Subcutaneous abdominal adipose tissue (tissue), 5 donors: Measurements from ENCODE around the gene GALNT6.

Experiments
- H3K27ac ChIP-seq: one replicate; pipeline ENCODE4 v1.7.0; 2013; ENCODE audit warnings: low read depth, mild to moderate bottlenecking, inconsistent platforms, low read length, moderate library complexity
- H3K27me3 ChIP-seq, 5 donors: one replicate each; pipeline ENCODE4 v1.7.0; 2013; ENCODE audit warnings: low read length in 5 of 5, inconsistent platforms in 1 of 5; ENCODE audit not compliant: control insufficient read depth in 5 of 5, insufficient read depth in 4 of 5
- H3K36me3 ChIP-seq, 5 donors: one replicate each; pipeline ENCODE4 v1.7.0; 2013; ENCODE audit warnings: low read length in 5 of 5; ENCODE audit not compliant: control insufficient read depth in 5 of 5, insufficient read depth in 5 of 5
- H3K4me1 ChIP-seq, 5 donors: one replicate each; pipeline ENCODE4 v1.7.0; 2013; ENCODE audit warnings: low read length in 5 of 5, mild to moderate bottlenecking in 3 of 5, moderate library complexity in 1 of 5; ENCODE audit not compliant: control insufficient read depth in 5 of 5, insufficient read depth in 5 of 5
- H3K4me3 ChIP-seq, 5 donors: one replicate each; pipeline ENCODE4 v1.7.0; 2013; ENCODE audit warnings: low read length in 5 of 5, low read depth in 1 of 5
- H3K9ac ChIP-seq, 5 donors: one replicate each; pipeline ENCODE4 v1.7.0; 2013; ENCODE audit warnings: low read length in 5 of 5, mild to moderate bottlenecking in 4 of 5, moderate library complexity in 3 of 5
- H3K9me3 ChIP-seq, 5 donors: one replicate each; pipeline ENCODE4 v1.7.0; 2013; ENCODE audit warnings: low read length in 5 of 5; ENCODE audit not compliant: control insufficient read depth in 5 of 5
- donor health status: healthy.
- donor health status: healthy.
- donor health status: healthy.
- donor health status: healthy.
- donor health status: healthy.

Gene GALNT6

DNA sequence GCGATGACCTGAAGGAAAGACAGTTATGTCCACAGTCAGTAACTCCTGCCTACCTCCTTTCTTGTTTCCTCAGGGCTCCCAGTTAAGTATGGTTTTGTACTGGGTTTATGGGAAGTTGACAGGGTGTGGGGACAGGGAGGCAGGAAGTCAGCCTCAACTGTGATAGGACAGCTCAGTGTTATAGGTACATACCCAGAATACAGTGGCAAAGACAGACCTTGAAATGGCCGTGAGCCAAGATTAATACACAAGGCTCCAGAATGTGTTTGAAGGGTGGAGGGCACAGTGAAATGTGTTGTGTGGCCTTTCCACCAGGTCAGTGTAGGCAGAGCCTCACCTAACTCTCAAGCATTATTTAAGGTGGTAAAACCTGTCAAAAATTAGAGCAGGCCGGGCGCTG is 62.6 kb downstream of the GALNT6 start:
- H3K27ac ChIP-seq: no peak overlapping the region
- H3K36me3 ChIP-seq: no peaks in the 10 kb centered on the region
- no peak overlapping the region for H3K9ac ChIP-seq
- no peak overlapping the region for H3K4me3 ChIP-seq
- H3K27me3 ChIP-seq: no peaks in the 10 kb centered on the region
- no peaks in the 10 kb centered on the region for H3K9me3 ChIP-seq
- H3K4me1 ChIP-seq: peaks cover 0 to 42% (median 19%) of the 10 kb centered on the region in 5 donors

GRCh38 chr12:51326698-51327439 is 64.3 kb downstream of the GALNT6 start:
- H3K9me3 ChIP-seq: no peaks in the 10 kb centered on the region
- H3K4me3 ChIP-seq: no peak overlapping the region
- H3K36me3 ChIP-seq: no peaks in the 10 kb centered on the region
- no peaks in the 10 kb centered on the region for H3K27me3 ChIP-seq
- H3K4me1 ChIP-seq: peaks cover 0 to 42% (median 19%) of the 10 kb centered on the region in 5 donors
- peak overlapping the region in 1 of 5 donors; percentile 26 for H3K9ac ChIP-seq
- H3K27ac ChIP-seq: no peak overlapping the region

- Histone ChIP-seq H3K4me1 (peaks cover 0 to 47% (median 21%) of the 10 kb centered on the region in 5 donors), H3K9ac (no peak overlapping the region), H3K36me3 (no peaks in the 10 kb centered on the region), H3K4me3 (no peak overlapping the region), H3K27ac (no peak overlapping the region), H3K27me3 (no peaks in the 10 kb centered on the region), H3K9me3 (no peaks in the 10 kb centered on the region)
Observed at GRCh38 chr12:51324953-51325352, 66.3 kb downstream of the GALNT6 start.

GRCh38 chr12:51323966-51324895 is 67.0 kb downstream of the GALNT6 start, which contains the start of gene BIN2:
TSS of gene BIN2 (minus strand) at chr12:51324174. CDS start at chr12:51324102, 72 bp downstream.
- H3K27me3 ChIP-seq: no peaks in the 10 kb centered on the region
- peak within 1 kb of the TSS in 3 of 5 donors; percentile 6 to 65 (median 51) for H3K9ac ChIP-seq
- H3K27ac ChIP-seq: no peak within 1 kb of the TSS
- peak within 1 kb of the TSS; percentile 30 to 54 (median 41) for H3K4me3 ChIP-seq
- H3K9me3 ChIP-seq: no peaks in the 10 kb centered on the region
- H3K36me3 ChIP-seq: no peaks in the 10 kb centered on the region
- H3K4me1 ChIP-seq: peaks cover 0 to 43% (median 18%) of the 10 kb centered on the region in 5 donors

DNA sequence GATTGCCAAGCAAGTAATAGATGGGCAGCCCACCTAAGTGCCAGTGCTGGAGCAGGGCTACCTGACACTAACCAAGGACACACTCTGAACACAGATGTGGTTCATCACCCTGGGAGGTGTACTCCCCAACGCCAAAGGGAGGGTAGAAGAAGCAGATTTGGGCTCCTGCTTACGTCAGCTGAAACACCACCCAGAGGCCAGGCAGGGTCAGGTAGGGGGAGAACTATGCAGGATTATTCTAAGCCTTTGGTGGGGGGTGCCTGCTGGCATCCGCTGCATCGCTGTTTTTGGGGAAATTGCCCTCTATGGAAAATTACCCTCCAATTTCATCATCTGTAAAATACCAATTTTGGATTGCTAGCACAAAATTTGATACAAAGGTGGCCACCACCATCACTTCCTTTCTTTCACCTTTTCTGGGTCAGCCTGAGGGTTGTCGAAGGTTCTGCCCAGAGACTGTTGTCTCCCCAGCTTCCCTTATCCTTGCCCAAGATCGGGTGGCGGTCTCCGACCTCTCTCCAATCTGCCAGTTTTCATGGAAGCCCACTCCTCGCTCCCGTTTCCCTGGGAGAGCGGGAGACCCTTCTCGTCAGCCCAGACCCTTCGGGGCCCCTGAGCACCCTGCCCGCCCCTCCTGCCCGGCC is 67.8 kb downstream of the GALNT6 start:
- no peak overlapping the region for H3K27ac ChIP-seq
- no peaks in the 10 kb centered on the region for H3K27me3 ChIP-seq
- no peaks in the 10 kb centered on the region for H3K9me3 ChIP-seq
- no peaks in the 10 kb centered on the region for H3K36me3 ChIP-seq
- peak overlapping the region in 3 of 5 donors; percentile 6 to 65 (median 51) for H3K9ac ChIP-seq
- peaks cover 0 to 36% (median 18%) of the 10 kb centered on the region in 5 donors for H3K4me1 ChIP-seq
- peak overlapping the region; percentile 30 to 54 (median 41) for H3K4me3 ChIP-seq

DNA sequence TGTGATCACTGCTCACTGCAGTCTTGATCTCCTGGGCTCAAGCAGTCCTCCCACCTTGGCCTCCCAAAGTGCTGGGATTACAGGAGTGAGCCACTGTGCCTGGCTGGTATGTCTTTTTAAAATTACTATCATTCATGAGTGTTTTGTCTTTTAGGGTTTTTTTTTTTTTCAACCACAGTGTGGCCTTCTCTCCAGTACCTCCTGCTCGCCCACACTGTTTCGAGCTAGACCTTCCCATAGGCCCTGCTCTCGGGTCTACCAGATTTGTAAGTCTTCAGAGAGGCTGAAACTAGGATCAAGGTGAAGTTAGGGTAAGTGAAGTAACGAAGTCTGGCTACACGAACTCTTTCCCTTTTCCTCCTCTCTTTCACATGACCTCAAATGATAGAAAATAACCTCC is 68.8 kb downstream of the GALNT6 start:
- no peaks in the 10 kb centered on the region for H3K27me3 ChIP-seq
- H3K4me3 ChIP-seq: peak overlapping the region in 2 of 5 donors; percentile 47 to 54
- no peak overlapping the region for H3K27ac ChIP-seq
- peaks cover 0 to 34% (median 16%) of the 10 kb centered on the region in 5 donors for H3K4me1 ChIP-seq
- H3K9me3 ChIP-seq: no peaks in the 10 kb centered on the region
- no peak overlapping the region for H3K9ac ChIP-seq
- H3K36me3 ChIP-seq: no peaks in the 10 kb centered on the region

GRCh38 chr12:51321882-51322281 is 69.3 kb downstream of the GALNT6 start:
- Histone ChIP-seq H3K27ac (no peak overlapping the region), H3K9me3 (no peaks in the 10 kb centered on the region), H3K27me3 (no peaks in the 10 kb centered on the region), H3K9ac (no peak overlapping the region), H3K4me3 (no peak overlapping the region), H3K4me1 (peaks cover 0 to 28% (median 12%) of the 10 kb centered on the region in 5 donors), H3K36me3 (no peaks in the 10 kb centered on the region)

- Histone ChIP-seq H3K27me3 (no peaks in the 10 kb centered on the region), H3K4me3 (no peak overlapping the region), H3K9me3 (no peaks in the 10 kb centered on the region), H3K27ac (no peak overlapping the region), H3K9ac (no peak overlapping the region), H3K4me1 (peaks cover 0 to 18% (median 4%) of the 10 kb centered on the region in 5 donors), H3K36me3 (no peaks in the 10 kb centered on the region)
Observed at GRCh38 chr12:51320695-51321320, 70.4 kb downstream of the GALNT6 start.

DNA sequence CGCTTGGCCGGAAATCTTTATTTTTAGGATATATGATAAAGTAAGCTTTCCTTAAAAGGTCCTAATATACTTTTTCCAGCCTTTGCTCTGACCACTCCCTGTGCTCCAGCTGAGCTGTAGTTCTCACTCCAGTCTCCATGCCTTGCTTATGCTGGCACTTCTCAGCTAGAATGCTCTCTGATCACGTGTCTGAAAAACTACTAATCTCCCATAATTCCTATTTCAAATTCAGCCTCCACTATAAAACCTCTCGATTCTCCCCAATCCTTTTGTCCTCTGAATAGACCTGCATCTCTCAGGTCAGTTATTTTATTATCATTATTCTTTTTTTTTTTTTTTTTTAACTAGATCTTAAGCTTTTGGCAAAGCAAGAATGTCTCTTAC is 70.9 kb downstream of the GALNT6 start:
- no peak overlapping the region for H3K4me3 ChIP-seq
- no peaks in the 10 kb centered on the region for H3K36me3 ChIP-seq
- no peaks in the 10 kb centered on the region for H3K9me3 ChIP-seq
- no peak overlapping the region for H3K27ac ChIP-seq
- no peak overlapping the region for H3K9ac ChIP-seq
- H3K4me1 ChIP-seq: peaks cover 0 to 15% (median 4%) of the 10 kb centered on the region in 5 donors
- H3K27me3 ChIP-seq: no peaks in the 10 kb centered on the region
